Peyer's patch (tissue), 4 donors: ENCODE data around the gene CD274.

Experiments used
- POLR2A ChIP-seq, 2 donors: fragments of 450-650 bp; IDR thresholded peaks; one replicate each; pipeline ENCODE4 v1.5.1; 2017; ENCODE audit warnings: antibody characterized with exemption in 2 of 2, mild to moderate bottlenecking in 2 of 2, moderate library complexity in 2 of 2
- TF ChIP-seq, protein P1 (sequence below), 6 experiments: fragments of 450-650 bp in 4 of 6; fragments of 200-600 bp in 2 of 6; sonication (generic) in 1 of 6; IDR thresholded peaks; one replicate each; pipeline ENCODE4 v1.5.1; 2017 to 2019; ENCODE audit warnings: antibody characterized with exemption in 6 of 6, mild to moderate bottlenecking in 3 of 6, moderate library complexity in 1 of 6

DNA sequence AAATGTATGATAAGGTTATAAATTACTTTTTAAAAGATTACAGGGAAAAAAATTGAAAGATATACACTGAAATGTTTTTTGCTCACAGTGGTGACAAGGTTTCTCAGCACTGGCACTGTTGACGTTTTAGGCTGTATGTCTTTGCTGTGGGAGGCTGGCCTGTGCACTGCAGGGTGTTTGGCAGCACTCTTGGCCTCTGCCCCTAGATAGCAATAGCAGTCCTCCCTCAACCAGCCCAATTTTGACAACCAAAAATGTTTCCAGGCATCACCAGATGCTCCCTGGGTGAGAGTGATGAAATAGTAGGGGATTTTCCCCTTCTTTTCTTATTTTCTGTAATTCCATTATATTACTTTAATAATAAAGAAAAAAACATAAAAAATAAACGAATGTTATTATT lies 3.3 kb downstream of the CD274 start:
- TF ChIP-seq, protein P1, sequence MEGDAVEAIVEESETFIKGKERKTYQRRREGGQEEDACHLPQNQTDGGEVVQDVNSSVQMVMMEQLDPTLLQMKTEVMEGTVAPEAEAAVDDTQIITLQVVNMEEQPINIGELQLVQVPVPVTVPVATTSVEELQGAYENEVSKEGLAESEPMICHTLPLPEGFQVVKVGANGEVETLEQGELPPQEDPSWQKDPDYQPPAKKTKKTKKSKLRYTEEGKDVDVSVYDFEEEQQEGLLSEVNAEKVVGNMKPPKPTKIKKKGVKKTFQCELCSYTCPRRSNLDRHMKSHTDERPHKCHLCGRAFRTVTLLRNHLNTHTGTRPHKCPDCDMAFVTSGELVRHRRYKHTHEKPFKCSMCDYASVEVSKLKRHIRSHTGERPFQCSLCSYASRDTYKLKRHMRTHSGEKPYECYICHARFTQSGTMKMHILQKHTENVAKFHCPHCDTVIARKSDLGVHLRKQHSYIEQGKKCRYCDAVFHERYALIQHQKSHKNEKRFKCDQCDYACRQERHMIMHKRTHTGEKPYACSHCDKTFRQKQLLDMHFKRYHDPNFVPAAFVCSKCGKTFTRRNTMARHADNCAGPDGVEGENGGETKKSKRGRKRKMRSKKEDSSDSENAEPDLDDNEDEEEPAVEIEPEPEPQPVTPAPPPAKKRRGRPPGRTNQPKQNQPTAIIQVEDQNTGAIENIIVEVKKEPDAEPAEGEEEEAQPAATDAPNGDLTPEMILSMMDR (IDR thresholded peaks at IDR 0.05): no peak
- TF ChIP-seq POLR2A (IDR thresholded peaks at IDR 0.05): no peak
